GM18867 (cell line): ENCODE measurements around the gene FHIT.

ENCODE experiments used
- ATAC-seq: cut with Tn5 transposase; IDR thresholded peaks from one replicate; pipeline ENCODE4 v1.9.1; 2021; ENCODE audit warnings: mild to moderate bottlenecking, moderate library complexity; ENCODE audit not compliant: unreplicated experiment

FHIT gene

DNA sequence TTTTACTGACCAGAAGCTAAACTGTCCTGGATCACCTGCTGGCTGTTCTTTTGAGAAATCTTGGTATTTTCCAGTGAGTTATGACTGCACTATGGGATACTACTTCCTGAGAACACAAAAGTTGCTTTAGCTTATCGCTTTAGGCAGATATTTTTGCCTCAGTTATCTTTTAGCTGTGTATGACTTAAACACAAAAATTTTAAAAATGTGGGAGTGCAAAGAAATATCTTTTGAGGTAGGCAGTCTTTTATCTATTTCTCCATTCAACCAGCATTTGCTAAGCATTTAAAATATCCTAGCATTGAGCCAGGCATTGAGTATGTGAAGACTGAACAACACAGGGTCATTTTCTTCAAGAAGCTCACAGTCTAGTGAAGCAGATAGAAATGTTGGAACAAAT lies 981.9 kb downstream of the FHIT start:
- no peak for ATAC-seq

GRCh38 chr3:60268123-60268522 lies 983.1 kb downstream of the FHIT start:
- no peak for ATAC-seq

DNA sequence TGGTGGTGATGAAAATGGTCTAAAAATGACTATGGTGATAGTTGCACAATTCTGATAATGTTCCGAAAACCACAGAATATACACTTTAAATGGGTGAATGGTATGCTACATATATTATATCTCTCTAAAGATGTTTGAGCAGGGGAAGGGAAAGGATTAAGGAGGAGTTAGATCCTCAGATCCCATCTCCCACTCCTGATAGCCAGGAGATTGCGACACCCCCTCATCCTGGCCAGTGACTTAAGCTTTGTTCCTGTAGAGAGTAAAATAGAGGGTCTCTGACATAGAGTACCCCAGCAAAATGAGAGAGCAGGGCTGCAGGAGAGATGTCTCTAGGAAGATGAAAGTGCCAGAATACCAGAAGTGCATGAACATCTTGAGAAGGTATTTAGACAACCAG lies 984.8 kb downstream of the FHIT start:
- ATAC-seq = no peak

- no peak for ATAC-seq
These were observed 988.1 kb downstream of the FHIT start for GRCh38 chr3:60263191-60263590.

DNA sequence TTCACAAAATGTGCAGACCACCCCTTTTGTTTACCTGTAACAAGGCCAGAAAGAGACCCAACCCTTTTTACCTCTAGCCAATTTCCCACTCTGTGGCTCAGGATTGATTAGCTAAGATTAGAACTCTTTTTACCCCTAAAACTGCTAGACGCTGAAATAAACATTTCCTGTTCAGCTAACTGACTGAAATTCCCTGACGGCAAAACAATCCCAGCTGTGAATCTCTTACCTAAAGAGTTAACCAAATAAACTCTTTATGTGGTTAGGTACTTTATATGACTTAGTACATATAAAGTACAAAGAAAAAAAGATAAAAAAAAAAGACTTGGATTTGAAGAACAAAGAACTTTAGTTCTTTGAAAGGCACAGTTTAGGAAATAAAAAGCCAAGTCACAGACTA lies 988.7 kb downstream of the FHIT start:
- ATAC-seq = no peak

DNA sequence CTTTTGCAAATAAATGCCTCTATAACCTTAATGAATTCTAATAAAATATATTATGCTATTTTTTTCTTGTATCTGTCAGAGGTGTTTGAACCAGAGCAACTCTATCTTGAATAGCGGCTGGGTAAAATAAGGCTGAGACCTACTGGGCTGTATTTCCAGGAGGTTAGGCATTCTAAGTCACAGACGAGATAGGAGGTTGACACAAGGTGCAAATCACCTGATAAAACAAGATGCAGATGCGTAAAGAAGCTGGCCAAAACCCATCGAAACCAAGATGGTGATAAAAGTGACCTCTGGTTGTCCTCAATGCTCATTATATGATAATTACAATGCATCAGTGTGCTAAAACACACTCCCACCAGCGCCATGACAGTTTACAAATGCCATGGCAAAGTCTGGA lies 990.7 kb downstream of the FHIT start:
- no peak for ATAC-seq

GRCh38 chr3:60250810-60251209 lies 1000.4 kb downstream of the FHIT start:
- no peak for ATAC-seq

DNA sequence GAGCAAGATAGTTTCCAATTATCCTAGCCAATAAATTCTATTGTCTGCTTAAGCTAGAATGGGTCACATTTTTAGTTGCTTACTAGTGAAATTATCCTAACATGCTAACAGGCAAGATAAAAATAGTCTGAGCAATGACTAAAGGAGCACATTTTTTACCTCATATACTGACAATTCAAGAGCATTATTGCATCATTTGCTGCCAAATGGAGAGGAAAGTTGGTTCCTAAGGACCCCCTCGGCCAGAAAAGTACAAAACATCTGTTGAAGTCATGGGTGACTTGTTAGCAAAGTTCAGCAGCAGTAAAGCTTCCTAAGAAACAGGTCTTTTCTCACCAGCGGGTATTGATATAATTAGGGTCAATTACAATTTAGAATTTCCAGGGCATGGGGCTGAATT lies 1001.0 kb downstream of the FHIT start:
- no peak for ATAC-seq

GRCh38 chr3:60246361-60246760 lies 1004.9 kb downstream of the FHIT start:
- no peak for ATAC-seq

- no peak for ATAC-seq
These were observed 1007.8 kb downstream of the FHIT start for GRCh38 chr3:60243456-60243855.

- ATAC-seq = no peak
These were observed 1010.8 kb downstream of the FHIT start for GRCh38 chr3:60240492-60240891.

GRCh38 chr3:60238550-60238949 lies 1012.7 kb downstream of the FHIT start:
- no peak for ATAC-seq

- no peak for ATAC-seq
These were observed 1021.8 kb downstream of the FHIT start for GRCh38 chr3:60229502-60229901.

- ATAC-seq = peak; percentile 54
These were observed 1022.4 kb downstream of the FHIT start for GRCh38 chr3:60228823-60229222.

DNA sequence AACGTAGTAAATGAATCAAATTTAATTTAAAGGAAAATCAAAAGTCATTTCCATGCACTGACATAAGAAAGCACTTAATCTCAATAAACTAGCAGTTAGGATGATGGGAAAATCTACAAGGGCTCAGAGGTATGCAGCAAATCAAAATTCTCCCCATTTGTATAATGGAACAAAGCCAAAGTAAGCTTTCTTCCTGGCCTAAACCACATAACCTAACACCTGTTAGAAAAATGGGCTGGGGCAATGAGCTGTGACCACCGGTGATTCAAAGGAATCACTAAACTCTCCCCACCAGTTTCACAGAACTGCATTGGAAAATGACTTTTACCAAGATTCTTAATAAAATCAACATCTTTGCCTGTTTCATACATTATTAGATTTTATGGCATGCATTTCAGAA lies 1024.3 kb downstream of the FHIT start:
- no peak for ATAC-seq

GRCh38 chr3:60225848-60226247 lies 1025.4 kb downstream of the FHIT start:
- no peak for ATAC-seq

DNA sequence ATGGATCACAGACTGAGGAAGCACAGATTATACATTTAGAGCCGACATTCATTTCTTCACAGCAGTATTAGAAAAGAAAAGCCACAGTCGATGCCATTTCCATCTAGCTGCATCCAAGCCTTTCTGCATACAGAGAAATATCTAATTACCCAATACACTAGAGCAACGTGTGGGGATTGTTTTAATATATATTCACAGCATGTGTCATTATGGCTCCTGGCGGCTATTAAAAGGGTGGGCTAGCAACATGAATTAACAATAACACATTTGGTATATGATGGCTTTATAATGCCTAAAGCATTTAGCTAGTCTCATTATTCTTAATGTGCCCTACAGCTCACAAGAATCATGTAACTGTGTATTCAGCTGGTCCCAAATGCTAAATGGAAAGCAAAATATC lies 1030.5 kb downstream of the FHIT start:
- ATAC-seq = no peak

- ATAC-seq = no peak
These were observed 1031.8 kb downstream of the FHIT start for GRCh38 chr3:60219501-60219900.

GRCh38 chr3:60217156-60217911 lies 1033.9 kb downstream of the FHIT start:
- no peak for ATAC-seq

GRCh38 chr3:60216462-60217075 lies 1034.7 kb downstream of the FHIT start:
- no peak for ATAC-seq

- ATAC-seq = no peak
These were observed 1035.3 kb downstream of the FHIT start for GRCh38 chr3:60215946-60216345.

- ATAC-seq = no peak
These were observed 1043.3 kb downstream of the FHIT start for GRCh38 chr3:60207905-60208304.

DNA sequence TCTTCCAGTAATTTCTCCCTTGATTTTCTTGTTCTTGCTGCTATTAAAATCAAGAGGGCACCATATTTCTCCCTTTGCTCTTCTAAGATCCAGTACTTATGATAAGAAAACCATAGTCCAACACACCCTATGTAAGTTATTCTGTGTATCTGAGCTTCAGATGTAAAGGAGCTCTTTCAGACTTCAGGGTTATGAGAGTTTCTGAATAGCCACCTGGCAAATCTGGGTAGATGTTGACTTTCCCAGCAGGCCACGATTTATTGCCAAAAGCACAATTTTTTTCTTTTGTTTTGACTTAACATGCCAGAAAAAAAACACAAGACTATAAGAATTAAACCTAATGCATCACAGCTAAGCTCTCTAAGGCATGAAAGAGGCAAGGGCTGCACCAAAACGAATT lies 1045.0 kb downstream of the FHIT start:
- ATAC-seq = no peak
